Upper lobe of left lung (tissue), 6 donors: ENCODE results near the gene UBXN10. TPM values are rescaled to one million over a fixed set of nuclear protein-coding genes. Genes with fewer than 3 reads are reported as not detected.

Experiments used
- ATAC-seq, 2 donors: fragments of 200-7000 bp; cut with Tn5 transposase; one replicate each; pipeline ENCODE4 v1.9.1; 2022; ENCODE audit warnings: mild to moderate bottlenecking in 2 of 2, moderate library complexity in 2 of 2; ENCODE audit not compliant: low FRiP score in 2 of 2
- DNase-seq, 2 donors: peaks; one replicate each; pipeline ENCODE4 v3.0.0-alpha.2; 2019 to 2020
- H3K27ac ChIP-seq, 4 donors: fragments of 200-600 bp; sonication (generic); one replicate each; pipeline ENCODE4 v1.5.1; 2016 to 2019
- H3K27me3 ChIP-seq, 4 donors: fragments of 200-600 bp; sonication (generic); one replicate each; pipeline ENCODE4 v1.5.1; 2017 to 2019
- H3K36me3 ChIP-seq, 4 donors: fragments of 200-600 bp; sonication (generic); one replicate each; pipeline ENCODE4 v1.5.1; 2016 to 2019
- H3K4me1 ChIP-seq, 4 donors: fragments of 200-600 bp; sonication (generic); one replicate each; pipeline ENCODE4 v1.5.1; 2018 to 2019
- H3K4me3 ChIP-seq, 4 donors: fragments of 200-600 bp; sonication (generic); one replicate each; pipeline ENCODE4 v1.5.1; 2017 to 2019; ENCODE audit warnings: mild to moderate bottlenecking in 2 of 4, moderate library complexity in 1 of 4
- H3K9me3 ChIP-seq, 4 donors: fragments of 200-600 bp; sonication (generic); one replicate each; pipeline ENCODE4 v1.5.1; 2018 to 2019
- EP300 ChIP-seq, 4 donors: sonication (generic); formaldehyde crosslinking; IDR thresholded peaks; one replicate each; pipeline ENCODE4 v1.5.1; 2017; ENCODE audit warnings: antibody characterized with exemption in 4 of 4, control low read depth in 2 of 4
- POLR2A ChIP-seq, 4 donors: fragments of 450-650 bp; IDR thresholded peaks; one replicate each; pipeline ENCODE4 v1.5.1; 2016 to 2017; ENCODE audit warnings: antibody characterized with exemption in 4 of 4, mild to moderate bottlenecking in 2 of 4
- POLR2AphosphoS5 ChIP-seq, 2 donors: sonication (generic); formaldehyde crosslinking; IDR thresholded peaks; one replicate each; pipeline ENCODE4 v1.5.1; 2017; ENCODE audit warnings: antibody characterized with exemption in 2 of 2
- WGBS, 2 donors: methylation state at CpG; one replicate each; pipeline ENCODE4 v1.1.5; 2017 to 2018; 5-methylcytosine and 5-hydroxymethylcytosine counted together
- total RNA-seq, 6 donors: library from RNA; depleted of rRNA in 4 of 6; stranded (reverse); fragments of >200 nt in 4 of 6; gene quantifications; one replicate each; pipeline versions ENCODE4 v1.1.0 to v1.2.1, GENCODE V29; 2016 to 2021
- TF ChIP-seq, protein P1 (sequence below), 6 experiments: fragments of 450-650 bp in 4 of 6; fragments of 200-600 bp in 2 of 6; sonication (generic) in 2 of 6; IDR thresholded peaks; one replicate each; pipeline ENCODE4 v1.5.1; 2016 to 2019; ENCODE audit warnings: antibody characterized with exemption in 6 of 6
- donor health status: DM: no; HTN: no; CAD: no; lungs with moderate emphysema.
- donor health status: DM: no; HTN: yes; CAD: no; lungs with severe emphysema.

Gene UBXN10
- total RNA-seq, 6 donors from 2014 or later = 0.86 to 29.8 (median 6.5) TPM

GRCh38 chr1:20187813-20188454, 2.0 kb downstream of the UBXN10 start:
- TF ChIP-seq POLR2A (IDR thresholded peaks at IDR 0.05) (no peak), EP300 (IDR thresholded peaks at IDR 0.05) (no peak), POLR2AphosphoS5 (IDR thresholded peaks at IDR 0.05) (no peak)
- TF ChIP-seq, protein P1, sequence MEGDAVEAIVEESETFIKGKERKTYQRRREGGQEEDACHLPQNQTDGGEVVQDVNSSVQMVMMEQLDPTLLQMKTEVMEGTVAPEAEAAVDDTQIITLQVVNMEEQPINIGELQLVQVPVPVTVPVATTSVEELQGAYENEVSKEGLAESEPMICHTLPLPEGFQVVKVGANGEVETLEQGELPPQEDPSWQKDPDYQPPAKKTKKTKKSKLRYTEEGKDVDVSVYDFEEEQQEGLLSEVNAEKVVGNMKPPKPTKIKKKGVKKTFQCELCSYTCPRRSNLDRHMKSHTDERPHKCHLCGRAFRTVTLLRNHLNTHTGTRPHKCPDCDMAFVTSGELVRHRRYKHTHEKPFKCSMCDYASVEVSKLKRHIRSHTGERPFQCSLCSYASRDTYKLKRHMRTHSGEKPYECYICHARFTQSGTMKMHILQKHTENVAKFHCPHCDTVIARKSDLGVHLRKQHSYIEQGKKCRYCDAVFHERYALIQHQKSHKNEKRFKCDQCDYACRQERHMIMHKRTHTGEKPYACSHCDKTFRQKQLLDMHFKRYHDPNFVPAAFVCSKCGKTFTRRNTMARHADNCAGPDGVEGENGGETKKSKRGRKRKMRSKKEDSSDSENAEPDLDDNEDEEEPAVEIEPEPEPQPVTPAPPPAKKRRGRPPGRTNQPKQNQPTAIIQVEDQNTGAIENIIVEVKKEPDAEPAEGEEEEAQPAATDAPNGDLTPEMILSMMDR (IDR thresholded peaks at IDR 0.05) = no peak
- Histone ChIP-seq H3K4me1 (peaks cover 16 to 36% (median 31%) of the 10 kb centered on the region in 4 donors), H3K27me3 (peaks cover 0 to 4% (median 0%) of the 10 kb centered on the region in 4 donors), H3K9me3 (no peaks in the 10 kb centered on the region), H3K36me3 (no peaks in the 10 kb centered on the region), H3K4me3 (no peak overlapping the region), H3K27ac (no peak overlapping the region)
- ATAC-seq (no peak), DNase-seq (no peak)
- WGBS, 2 donors = 59 to 77% methylated on average over 4 of the region's 4 CpGs

DNA sequence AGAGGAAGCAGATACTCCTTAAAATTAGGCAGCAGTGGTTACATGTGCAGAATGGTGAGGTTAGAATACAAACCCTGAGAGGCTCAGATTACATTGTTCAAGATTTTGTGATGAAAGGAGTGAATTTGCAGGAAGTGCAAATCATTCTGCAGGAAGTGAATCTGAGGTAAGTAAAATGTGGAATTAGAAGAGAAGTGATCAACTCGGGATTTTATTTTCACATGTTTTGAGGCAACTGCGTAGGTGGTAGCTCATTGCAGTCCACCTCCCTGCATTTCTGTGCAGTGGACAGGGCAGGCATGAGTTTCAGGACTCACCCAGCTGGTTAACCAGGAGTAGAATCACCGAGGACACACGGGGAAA, 2.5 kb downstream of the UBXN10 start:
- ATAC-seq (no peak), DNase-seq (no peak)
- peaks cover 16 to 36% (median 31%) of the 10 kb centered on the region in 4 donors for H3K4me1 ChIP-seq

GRCh38 chr1:20189664-20190063, 3.8 kb downstream of the UBXN10 start:
- DNase-seq (no peak), ATAC-seq (no peak)
- WGBS, 2 donors = 92 to 97% methylated on average over 4 of the region's 4 CpGs
- H3K9me3 ChIP-seq = no peaks in the 10 kb centered on the region
- no peak overlapping the region for H3K4me3 ChIP-seq
- no peaks in the 10 kb centered on the region for H3K36me3 ChIP-seq
- peaks cover 0 to 4% (median 0%) of the 10 kb centered on the region in 4 donors for H3K27me3 ChIP-seq
- TF ChIP-seq POLR2A (IDR thresholded peaks at IDR 0.05) (no peak), POLR2AphosphoS5 (IDR thresholded peaks at IDR 0.05) (no peak), EP300 (IDR thresholded peaks at IDR 0.05) (no peak)
- TF ChIP-seq, protein P1 (IDR thresholded peaks at IDR 0.05) = no peak
- H3K4me1 ChIP-seq = peaks cover 16 to 35% (median 31%) of the 10 kb centered on the region in 4 donors
- H3K27ac ChIP-seq = no peak overlapping the region

More for the DNA sequence above, 2.5 kb downstream of the UBXN10 start:
- WGBS, 2 donors = 74 to 83% methylated on average over 4 of the region's 4 CpGs
- H3K27ac ChIP-seq = no peak overlapping the region
- TF ChIP-seq POLR2AphosphoS5 (IDR thresholded peaks at IDR 0.05) (no peak), POLR2A (IDR thresholded peaks at IDR 0.05) (no peak), EP300 (IDR thresholded peaks at IDR 0.05) (no peak)
- TF ChIP-seq, protein P1 (IDR thresholded peaks at IDR 0.05) = no peak
- H3K9me3 ChIP-seq = no peaks in the 10 kb centered on the region
- peaks cover 0 to 4% (median 0%) of the 10 kb centered on the region in 4 donors for H3K27me3 ChIP-seq
- no peaks in the 10 kb centered on the region for H3K36me3 ChIP-seq
- no peak overlapping the region for H3K4me3 ChIP-seq

- peaks cover 0 to 4% (median 0%) of the 10 kb centered on the region in 4 donors for H3K27me3 ChIP-seq
- no peak overlapping the region for H3K4me3 ChIP-seq
- DNase-seq (no peak), ATAC-seq (no peak)
- WGBS, 2 donors = 93 to 95% methylated on average over 19 of the region's 19 CpGs
- H3K9me3 ChIP-seq = no peaks in the 10 kb centered on the region
- no peak for TF ChIP-seq POLR2AphosphoS5 (IDR thresholded peaks at IDR 0.05)
- H3K36me3 ChIP-seq = no peaks in the 10 kb centered on the region
- no peak overlapping the region for H3K27ac ChIP-seq
- H3K4me1 ChIP-seq = peaks cover 17 to 33% (median 25%) of the 10 kb centered on the region in 4 donors
Observed at GRCh38 chr1:20190256-20191160, 4.6 kb downstream of the UBXN10 start.

DNA sequence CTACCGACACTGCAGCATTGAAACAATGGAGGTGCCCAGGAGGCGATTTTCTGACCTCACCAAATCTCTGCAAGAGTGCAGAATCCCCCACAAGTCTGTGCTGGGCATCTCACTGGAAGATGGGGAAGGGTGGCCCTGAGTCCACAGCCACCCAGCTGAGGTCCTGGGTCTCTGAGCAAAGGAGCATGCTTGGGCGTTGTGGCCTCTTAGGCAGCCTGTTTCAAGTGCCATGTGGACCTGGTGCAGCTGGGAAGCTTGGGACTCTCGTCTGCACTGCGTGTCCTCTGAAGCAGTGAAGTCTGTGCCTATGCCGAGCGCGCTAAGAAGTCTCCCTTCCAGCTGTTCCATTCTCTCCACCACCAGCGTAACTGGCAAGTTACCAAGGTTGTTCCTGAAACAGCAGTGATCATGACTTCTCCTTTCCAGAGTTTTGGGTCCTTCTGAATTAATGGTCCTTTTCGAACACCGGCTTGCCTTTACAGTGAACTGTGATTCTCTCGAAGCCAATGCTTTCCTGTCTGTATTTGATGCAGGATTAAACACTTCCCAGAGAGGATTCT, 5.5 kb downstream of the UBXN10 start:
- no peak overlapping the region for H3K4me3 ChIP-seq
- H3K36me3 ChIP-seq = no peaks in the 10 kb centered on the region

More for the DNA sequence above, 5.5 kb downstream of the UBXN10 start:
- no peak for TF ChIP-seq POLR2A (IDR thresholded peaks at IDR 0.05)
- TF ChIP-seq, protein P1 (IDR thresholded peaks at IDR 0.05) = no peak
- no peak for TF ChIP-seq EP300 (IDR thresholded peaks at IDR 0.05)
- no peak for TF ChIP-seq POLR2AphosphoS5 (IDR thresholded peaks at IDR 0.05)
- Histone ChIP-seq H3K4me1 (peaks cover 10 to 25% (median 17%) of the 10 kb centered on the region in 4 donors), H3K27me3 (peaks cover 0 to under 1% (median 0%) of the 10 kb centered on the region in 4 donors), H3K9me3 (no peaks in the 10 kb centered on the region), H3K27ac (no peak overlapping the region)
- peak in 1 of 2 donors; percentile 16 for ATAC-seq
- no peak for DNase-seq
- 72 to 78% methylated on average over 10 to 12 of the region's 12 CpGs for WGBS, 2 donors
